DND-41 (cell line): ENCODE results near the gene ASPG.

Experiments
- EZH2 ChIP-seq: IDR thresholded peaks from 3 replicates; pipeline ENCODE4 v1.6.1; 2012; ENCODE audit warnings: borderline replicate concordance, low read depth, mild to moderate bottlenecking, moderate library complexity, low read length, inconsistent platforms; ENCODE audit not compliant: severe bottlenecking
- TF ChIP-seq, protein P1 (sequence below): IDR thresholded peaks from 2 replicates; pipeline ENCODE4 v1.5.1; 2012; ENCODE audit warnings: borderline replicate concordance, low read length, moderate library complexity, mild to moderate bottlenecking; ENCODE audit not compliant: poor library complexity, severe bottlenecking; ENCODE audit errors: extremely low read depth

- TF ChIP-seq, protein P1, sequence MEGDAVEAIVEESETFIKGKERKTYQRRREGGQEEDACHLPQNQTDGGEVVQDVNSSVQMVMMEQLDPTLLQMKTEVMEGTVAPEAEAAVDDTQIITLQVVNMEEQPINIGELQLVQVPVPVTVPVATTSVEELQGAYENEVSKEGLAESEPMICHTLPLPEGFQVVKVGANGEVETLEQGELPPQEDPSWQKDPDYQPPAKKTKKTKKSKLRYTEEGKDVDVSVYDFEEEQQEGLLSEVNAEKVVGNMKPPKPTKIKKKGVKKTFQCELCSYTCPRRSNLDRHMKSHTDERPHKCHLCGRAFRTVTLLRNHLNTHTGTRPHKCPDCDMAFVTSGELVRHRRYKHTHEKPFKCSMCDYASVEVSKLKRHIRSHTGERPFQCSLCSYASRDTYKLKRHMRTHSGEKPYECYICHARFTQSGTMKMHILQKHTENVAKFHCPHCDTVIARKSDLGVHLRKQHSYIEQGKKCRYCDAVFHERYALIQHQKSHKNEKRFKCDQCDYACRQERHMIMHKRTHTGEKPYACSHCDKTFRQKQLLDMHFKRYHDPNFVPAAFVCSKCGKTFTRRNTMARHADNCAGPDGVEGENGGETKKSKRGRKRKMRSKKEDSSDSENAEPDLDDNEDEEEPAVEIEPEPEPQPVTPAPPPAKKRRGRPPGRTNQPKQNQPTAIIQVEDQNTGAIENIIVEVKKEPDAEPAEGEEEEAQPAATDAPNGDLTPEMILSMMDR = no peak
- no peak for TF ChIP-seq EZH2
Measured at GRCh38 chr14:104110491-104111209, 25.1 kb downstream of the ASPG start.
